IPS-18a (cell line): ENCODE results near the gene LRSAM1.

Experiments
- H3K27ac ChIP-seq: one replicate; pipeline ENCODE4 v1.5.1; 2013; ENCODE audit warnings: low read length
- H3K27me3 ChIP-seq: one replicate; pipeline ENCODE4 v1.6.1; 2013; ENCODE audit warnings: mild to moderate bottlenecking, low read length; ENCODE audit not compliant: control insufficient read depth, insufficient read depth
- H3K36me3 ChIP-seq: one replicate; pipeline ENCODE4 v1.6.1; 2013; ENCODE audit warnings: low read depth, low read length; ENCODE audit not compliant: control insufficient read depth
- H3K4me1 ChIP-seq: one replicate; pipeline ENCODE4 v1.6.1; 2013; ENCODE audit warnings: low read depth, low read length; ENCODE audit not compliant: control insufficient read depth
- H3K4me3 ChIP-seq: one replicate; pipeline ENCODE4 v1.5.1; 2013; ENCODE audit warnings: low read length
- H3K9ac ChIP-seq: one replicate; pipeline ENCODE4 v1.6.1; 2013; ENCODE audit warnings: mild to moderate bottlenecking, low read length, moderate library complexity
- H3K9me3 ChIP-seq: one replicate; pipeline ENCODE4 v1.6.1; 2013; ENCODE audit warnings: low read depth, low read length; ENCODE audit not compliant: control insufficient read depth

The LRSAM1 gene

GRCh38 chr9:127543973-127544533 is 92.7 kb downstream of the LRSAM1 start:
- H3K4me1 ChIP-seq = peaks cover 7% of the 10 kb centered on the region
- H3K36me3 ChIP-seq = no peaks in the 10 kb centered on the region
- H3K27ac ChIP-seq = no peak overlapping the region
- H3K9me3 ChIP-seq = no peaks in the 10 kb centered on the region
- no peaks in the 10 kb centered on the region for H3K27me3 ChIP-seq
- no peak overlapping the region for H3K9ac ChIP-seq
- no peak overlapping the region for H3K4me3 ChIP-seq

- peaks cover 7% of the 10 kb centered on the region for H3K4me1 ChIP-seq
- no peak overlapping the region for H3K9ac ChIP-seq
- no peak overlapping the region for H3K4me3 ChIP-seq
- no peaks in the 10 kb centered on the region for H3K9me3 ChIP-seq
- H3K27me3 ChIP-seq = no peaks in the 10 kb centered on the region
- no peak overlapping the region for H3K27ac ChIP-seq
- no peaks in the 10 kb centered on the region for H3K36me3 ChIP-seq
Observed at GRCh38 chr9:127545196-127546124, 94.2 kb downstream of the LRSAM1 start.

- H3K4me1 ChIP-seq = peaks cover 7% of the 10 kb centered on the region
- no peaks in the 10 kb centered on the region for H3K27me3 ChIP-seq
- no peak overlapping the region for H3K4me3 ChIP-seq
- H3K27ac ChIP-seq = no peak overlapping the region
- H3K36me3 ChIP-seq = no peaks in the 10 kb centered on the region
- H3K9ac ChIP-seq = no peak overlapping the region
- no peaks in the 10 kb centered on the region for H3K9me3 ChIP-seq
Observed at GRCh38 chr9:127546125-127546832, 95.0 kb downstream of the LRSAM1 start.

- Histone ChIP-seq H3K27me3 (no peaks in the 10 kb centered on the region), H3K36me3 (no peaks in the 10 kb centered on the region), H3K9ac (no peak overlapping the region), H3K27ac (no peak overlapping the region), H3K9me3 (no peaks in the 10 kb centered on the region), H3K4me1 (peaks cover 7% of the 10 kb centered on the region), H3K4me3 (no peak overlapping the region)
Observed at GRCh38 chr9:127548352-127548881, 97.1 kb downstream of the LRSAM1 start.

- Histone ChIP-seq H3K36me3 (no peaks in the 10 kb centered on the region), H3K4me1 (peaks cover 7% of the 10 kb centered on the region), H3K27ac (no peak overlapping the region), H3K9me3 (no peaks in the 10 kb centered on the region), H3K27me3 (no peaks in the 10 kb centered on the region), H3K4me3 (no peak overlapping the region), H3K9ac (no peak overlapping the region)
Observed at GRCh38 chr9:127549218-127549617, 97.9 kb downstream of the LRSAM1 start.

- H3K27me3 ChIP-seq = no peaks in the 10 kb centered on the region
- H3K36me3 ChIP-seq = no peaks in the 10 kb centered on the region
- H3K9me3 ChIP-seq = no peaks in the 10 kb centered on the region
- no peak overlapping the region for H3K9ac ChIP-seq
- no peak overlapping the region for H3K27ac ChIP-seq
- peaks cover 7% of the 10 kb centered on the region for H3K4me1 ChIP-seq
- no peak overlapping the region for H3K4me3 ChIP-seq
Observed at GRCh38 chr9:127549751-127550150, 98.4 kb downstream of the LRSAM1 start.

- Histone ChIP-seq H3K9ac (no peak overlapping the region), H3K36me3 (no peaks in the 10 kb centered on the region), H3K4me1 (peaks cover 11% of the 10 kb centered on the region), H3K9me3 (no peaks in the 10 kb centered on the region), H3K27ac (no peak overlapping the region), H3K27me3 (no peaks in the 10 kb centered on the region), H3K4me3 (no peak overlapping the region)
Observed at GRCh38 chr9:127550282-127550681, 99.0 kb downstream of the LRSAM1 start.

GRCh38 chr9:127550751-127551150 is 99.4 kb downstream of the LRSAM1 start:
- H3K4me3 ChIP-seq = no peak overlapping the region
- no peaks in the 10 kb centered on the region for H3K27me3 ChIP-seq
- no peak overlapping the region for H3K9ac ChIP-seq
- H3K36me3 ChIP-seq = no peaks in the 10 kb centered on the region
- no peaks in the 10 kb centered on the region for H3K9me3 ChIP-seq
- H3K4me1 ChIP-seq = peaks cover 15% of the 10 kb centered on the region
- H3K27ac ChIP-seq = no peak overlapping the region
